HCT116 (cell line): Measurements from ENCODE around the gene RANGRF. TPM values are rescaled to one million over a fixed set of nuclear protein-coding genes. Genes with fewer than 3 reads are reported as not detected.

ENCODE experiments used
- ATAC-seq: fragments of 200-7000 bp; cut with Tn5 transposase; 2 replicates; pipeline ENCODE4 v1.9.1; 2020; ENCODE audit warnings: mild to moderate bottlenecking, moderate library complexity
- BruUV-seq: library from RNA; stranded (reverse); fragments of 400-500 nt; replicated peaks from 2 replicates; lab custom pipeline; 2021; lab: Mats Ljungman, UMichigan
- CTCF ChIA-PET: fragments of 300-600 bp; sonication (Branson Sonifier 250); formaldehyde crosslinking; loops from one replicate; lab custom pipeline; 2021; ENCODE audit warnings: antibody characterized with exemption; lab: Charles Lee
- POLR2A ChIA-PET: fragments of 300-600, 350-600 bp; sonication (Branson Sonifier 250); formaldehyde crosslinking; loops from one replicate; lab custom pipeline; 2021; ENCODE audit warnings: antibody characterized with exemption; lab: Charles Lee
- RAD21 ChIA-PET, 2 experiments: fragments of 300-600 bp; sonication (Branson Sonifier 250); formaldehyde crosslinking; loops; one replicate each; lab custom pipeline; 2023; ENCODE audit warnings: low total read pairs in 2 of 2; ENCODE audit not compliant: uncharacterized antibody in 2 of 2, unreplicated experiment in 2 of 2, low non-redundant PET in 1 of 2; lab: Charles Lee
- DNase-seq: peaks from one replicate; pipeline ENCODE4 v3.0.0-alpha.2; 2010; ENCODE audit warnings: low read depth, low spot score
- H2AFZ ChIP-seq: fragments of 200-600 bp; shearing (Covaris generic), sonication (generic); 2 replicates; pipeline ENCODE4 v1.6.1; 2017; ENCODE audit warnings: low read depth, mixed run types, mixed read lengths, antibody characterized with exemption, low read length; ENCODE audit not compliant: poor library complexity, severe bottlenecking
- H3K27ac ChIP-seq: 2 replicates; pipeline ENCODE4 v1.5.1; 2012; ENCODE audit warnings: low read depth, low read length
- H3K27me3 ChIP-seq: fragments of 200-600 bp; sonication (generic); 2 replicates; pipeline ENCODE4 v1.6.1; 2016; ENCODE audit warnings: mixed run types, low read length, mixed read lengths; ENCODE audit not compliant: insufficient read depth
- H3K36me3 ChIP-seq, 2 experiments: fragments of 200-500 bp in 1 of 2; fragments of 200-600 bp in 1 of 2; sonication (Bioruptor generic) in 1 of 2; sonication (generic) in 1 of 2; 2 replicates each; pipeline versions ENCODE4 v1.5.1 to v1.6.1; 2014 to 2016; ENCODE audit warnings: low read length in 2 of 2, inconsistent platforms in 1 of 2, mixed read lengths in 1 of 2, mixed run types in 1 of 2; ENCODE audit not compliant: insufficient read depth in 2 of 2, control insufficient read depth in 1 of 2
- H3K4me1 ChIP-seq, 2 experiments: fragments of 200-600 bp in 1 of 2; sonication (generic) in 1 of 2; 2 replicates each; pipeline versions ENCODE4 v1.5.1 to v1.6.1; 2012 to 2017; ENCODE audit warnings: low read length in 2 of 2, inconsistent platforms in 1 of 2, mild to moderate bottlenecking in 1 of 2, mixed read lengths in 1 of 2, mixed run types in 1 of 2, moderate library complexity in 1 of 2; ENCODE audit not compliant: insufficient read depth in 2 of 2, control insufficient read depth in 1 of 2
- H3K4me2 ChIP-seq: fragments of 200-600 bp; sonication (generic); 2 replicates; pipeline ENCODE4 v1.6.1; 2017; ENCODE audit warnings: mixed run types, low read length, mixed read lengths
- H3K4me3 ChIP-seq, 2 experiments: fragments of 200-600 bp in 1 of 2; sonication (generic) in 1 of 2; replicated peaks in 1 of 2; 2 replicates each; pipeline ENCODE4 v1.5.1; 2011 to 2016; ENCODE audit warnings: low read length in 2 of 2, control low read depth in 1 of 2, low read depth in 1 of 2, mild to moderate bottlenecking in 1 of 2, mixed read lengths in 1 of 2, mixed run types in 1 of 2
- H3K79me2 ChIP-seq: fragments of 200-600 bp; sonication (generic); 2 replicates; pipeline ENCODE4 v1.6.1; 2017; ENCODE audit warnings: mild to moderate bottlenecking, mixed run types, low read length, moderate library complexity, mixed read lengths; ENCODE audit not compliant: insufficient read depth
- H3K9ac ChIP-seq: fragments of 200-600 bp; sonication (generic); 2 replicates; pipeline ENCODE4 v1.6.1; 2016; ENCODE audit warnings: low read length, mixed read lengths
- H3K9me2 ChIP-seq: fragments of 200-600 bp; sonication (generic), shearing (Covaris generic); 2 replicates; pipeline ENCODE4 v1.6.1; 2017; ENCODE audit warnings: mixed run types, mild to moderate bottlenecking, moderate library complexity; ENCODE audit not compliant: insufficient read depth
- H3K9me3 ChIP-seq, 2 experiments: fragments of 200-500 bp in 1 of 2; fragments of 200-600 bp in 1 of 2; sonication (Bioruptor generic) in 1 of 2; sonication (generic) in 1 of 2; 2 replicates each; pipeline ENCODE4 v1.6.1; 2014 to 2017; ENCODE audit warnings: low read length in 2 of 2, mixed read lengths in 2 of 2, inconsistent platforms in 1 of 2, low read depth in 1 of 2, mild to moderate bottlenecking in 1 of 2, mixed run types in 1 of 2, moderate library complexity in 1 of 2; ENCODE audit not compliant: control insufficient read depth in 1 of 2, insufficient read depth in 1 of 2
- H4K20me1 ChIP-seq: fragments of 200-600 bp; sonication (generic), shearing (Covaris generic); 2 replicates; pipeline ENCODE4 v1.6.1; 2017; ENCODE audit warnings: mixed run types, mild to moderate bottlenecking, moderate library complexity; ENCODE audit not compliant: insufficient read depth
- ATF3 ChIP-seq: IDR thresholded peaks from 2 replicates; pipeline ENCODE4 v1.6.1; 2012
- CBX3 ChIP-seq: IDR thresholded peaks from 2 replicates; pipeline ENCODE4 v1.6.1; 2012; ENCODE audit warnings: low read depth
- EGR1 ChIP-seq: IDR thresholded peaks from 2 replicates; pipeline ENCODE4 v1.6.1; 2012; ENCODE audit warnings: low read depth
- EZH2 ChIP-seq: fragments of 200-600 bp; sonication (generic); IDR thresholded peaks from 2 replicates; pipeline ENCODE4 v1.6.1; 2017; ENCODE audit warnings: antibody characterized with exemption, mixed run types
- EZH2phosphoT487 ChIP-seq: fragments of 200-600 bp; IDR thresholded peaks from 2 replicates; pipeline ENCODE4 v1.6.1; 2018; ENCODE audit warnings: antibody characterized with exemption, borderline replicate concordance
- FOSL1 ChIP-seq: IDR thresholded peaks from 2 replicates; pipeline ENCODE4 v1.6.1; 2012; ENCODE audit warnings: low read depth
- JUND ChIP-seq: IDR thresholded peaks from 2 replicates; pipeline ENCODE4 v1.6.1; 2012
- MAX ChIP-seq: IDR thresholded peaks from 2 replicates; pipeline ENCODE4 v1.6.1; 2012
- RAD21 ChIP-seq: IDR thresholded peaks from 2 replicates; pipeline ENCODE4 v1.6.1; 2012; ENCODE audit warnings: low read depth, mild to moderate bottlenecking
- REST ChIP-seq: IDR thresholded peaks from 2 replicates; pipeline ENCODE4 v1.6.1; 2012; ENCODE audit warnings: low read depth
- SP1 ChIP-seq: IDR thresholded peaks from 2 replicates; pipeline ENCODE4 v1.6.1; 2012; ENCODE audit warnings: low read depth
- SRF ChIP-seq: IDR thresholded peaks from 2 replicates; pipeline ENCODE4 v1.6.1; 2012; ENCODE audit warnings: low read depth
- TCF7L2 ChIP-seq: IDR thresholded peaks from 2 replicates; pipeline ENCODE4 v1.7.0; 2011; ENCODE audit warnings: borderline replicate concordance, inconsistent platforms; ENCODE audit not compliant: insufficient read depth, insufficient read length; ENCODE audit errors: extremely low read depth
- intact Hi-C: fragments of 100-400 bp; cut with micrococcal nuclease; formaldehyde crosslinking; loops from 2 replicates; pipeline ENCODE4 v1.10.0; 2022
- total RNA-seq: library from RNA; stranded (reverse); gene quantifications from one replicate; pipeline ENCODE4 v1.2.1, GENCODE V29; 2021; ENCODE audit not compliant: unreplicated experiment

RANGRF gene
- total RNA-seq, 1 experiment from 2014 or later, result 33.2 TPM

GRCh38 chr17:8273884-8274444, 14.5 kb upstream of the RANGRF start:
- Histone ChIP-seq H3K9ac (no peak overlapping the region), H2AFZ (no peak overlapping the region), H3K4me1 (no peaks in the 10 kb centered on the region)
- RAD21 ChIA-PET, result no interaction called here
- DNase-seq, result no peak
- no peak for TF ChIP-seq EZH2phosphoT487
- no peak for TF ChIP-seq REST
- TF ChIP-seq SRF, result no peak
- no peak for TF ChIP-seq EGR1
- no peak for TF ChIP-seq TCF7L2
- no peak for TF ChIP-seq JUND
- TF ChIP-seq FOSL1, result no peak
- no peak for TF ChIP-seq EZH2
- no peak for TF ChIP-seq CBX3
- TF ChIP-seq MAX, result no peak
- no peak for TF ChIP-seq RAD21
- TF ChIP-seq ATF3, result no peak
- no peak for TF ChIP-seq SP1
- TF ChIP-seq, all 23 proteins: peak for 0
- no peaks in the 10 kb centered on the region for H3K27me3 ChIP-seq
- ATAC-seq, result no peak
- H3K9me3 ChIP-seq, result no peaks in the 10 kb centered on the region
- no peaks in the 10 kb centered on the region for H3K79me2 ChIP-seq
- no peak overlapping the region for H3K4me3 ChIP-seq
- peaks cover 6% of the 10 kb centered on the region in 2 experiments; a peak in 3 of 4 replicates for H3K36me3 ChIP-seq
- intact Hi-C loops, result no loop called here
- no peaks in the 10 kb centered on the region for H4K20me1 ChIP-seq
- ChIA-PET POLR2A (no interaction called here), CTCF (no interaction called here)
- no peaks in the 10 kb centered on the region for H3K9me2 ChIP-seq
- no peak overlapping the region for H3K27ac ChIP-seq
- no TSS peak for BruUV-seq
- H3K4me2 ChIP-seq, result no peak overlapping the region
